HG03135 (cell line): ENCODE results near the gene SLC7A8.

Experiments
- ATAC-seq: cut with Tn5 transposase; IDR thresholded peaks from one replicate; pipeline ENCODE4 v1.9.1; 2021; ENCODE audit warnings: mild to moderate bottlenecking, moderate library complexity; ENCODE audit not compliant: unreplicated experiment

The SLC7A8 gene

GRCh38 chr14:23132970-23133369, 50.5 kb downstream of the SLC7A8 start:
- no peak for ATAC-seq

DNA sequence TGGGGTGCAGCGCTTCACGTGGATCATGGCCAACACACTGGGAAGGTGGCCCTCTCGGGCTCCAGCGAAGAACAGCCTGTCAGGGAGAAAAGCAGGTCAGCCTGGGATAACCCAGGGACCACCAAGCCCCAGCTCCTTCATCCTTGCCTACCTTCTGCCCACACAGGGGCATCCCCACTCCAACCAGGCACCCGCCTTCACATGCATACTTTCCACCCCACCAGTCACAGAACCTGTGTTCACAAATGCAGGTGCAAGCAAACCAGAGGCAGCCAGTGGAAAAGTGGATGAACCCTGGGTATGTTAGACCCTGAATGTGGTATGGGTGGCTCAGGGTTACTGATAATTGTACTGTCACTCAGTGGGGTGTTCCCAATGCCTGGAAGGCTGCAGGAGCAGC, 52.0 kb downstream of the SLC7A8 start:
- no peak for ATAC-seq

GRCh38 chr14:23130871-23131270, 52.6 kb downstream of the SLC7A8 start:
- no peak for ATAC-seq

DNA sequence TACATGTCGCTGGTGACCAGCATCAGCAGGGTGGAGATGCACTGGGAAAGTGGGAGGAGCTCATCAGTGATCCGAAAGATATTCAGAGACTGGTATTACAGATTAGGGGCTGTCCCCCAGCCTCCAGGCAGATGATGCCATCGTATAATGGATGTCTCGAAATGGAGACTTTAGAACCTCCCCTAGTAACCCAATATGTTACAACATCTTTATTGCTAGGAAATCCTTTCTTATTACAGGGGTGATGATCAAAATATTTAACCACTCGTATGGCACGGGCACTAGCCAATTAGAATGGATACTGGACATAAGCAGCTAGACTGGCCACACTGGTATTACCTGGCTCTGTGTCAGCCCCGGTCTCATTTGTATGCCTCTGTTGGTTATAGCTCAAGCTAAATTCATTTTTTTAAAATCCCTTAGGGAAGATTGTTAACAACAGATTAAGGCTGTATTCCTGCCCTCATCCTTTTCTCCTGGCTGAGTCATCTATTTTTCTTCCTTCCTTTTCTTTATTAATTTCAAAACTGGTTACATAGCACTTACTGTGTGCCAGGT, 53.6 kb downstream of the SLC7A8 start:
- no peak for ATAC-seq

- ATAC-seq = no peak
Measured at GRCh38 chr14:23128969-23129758, 54.3 kb downstream of the SLC7A8 start.

- no peak for ATAC-seq
Measured at GRCh38 chr14:23127861-23128260, 55.6 kb downstream of the SLC7A8 start.

GRCh38 chr14:23126548-23127278, 56.7 kb downstream of the SLC7A8 start:
- no peak for ATAC-seq

- no peak for ATAC-seq
Measured at GRCh38 chr14:23125933-23126524, 57.4 kb downstream of the SLC7A8 start.

DNA sequence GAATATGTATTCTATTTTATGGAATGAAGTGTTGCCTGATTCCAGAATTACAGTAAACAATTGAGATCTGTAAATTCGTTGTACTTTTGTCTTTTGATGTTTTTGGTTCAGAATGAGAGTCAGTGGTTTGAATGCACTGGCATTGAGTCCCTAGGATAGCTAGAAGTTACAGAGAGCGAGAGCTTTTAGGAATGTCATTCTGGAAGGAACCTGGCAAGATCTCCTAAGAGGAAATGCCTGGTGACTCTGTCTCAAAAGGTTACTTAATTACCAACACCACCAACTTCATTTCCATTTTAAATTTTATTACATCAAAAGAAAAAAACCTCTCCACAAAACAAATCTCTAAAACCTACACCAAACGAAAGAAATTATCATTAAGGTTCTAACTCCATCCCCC, 58.4 kb downstream of the SLC7A8 start:
- no peak for ATAC-seq

GRCh38 chr14:23124337-23124954, 59.0 kb downstream of the SLC7A8 start:
- ATAC-seq = no peak

GRCh38 chr14:23123419-23123818, 60.0 kb downstream of the SLC7A8 start:
- no peak for ATAC-seq

DNA sequence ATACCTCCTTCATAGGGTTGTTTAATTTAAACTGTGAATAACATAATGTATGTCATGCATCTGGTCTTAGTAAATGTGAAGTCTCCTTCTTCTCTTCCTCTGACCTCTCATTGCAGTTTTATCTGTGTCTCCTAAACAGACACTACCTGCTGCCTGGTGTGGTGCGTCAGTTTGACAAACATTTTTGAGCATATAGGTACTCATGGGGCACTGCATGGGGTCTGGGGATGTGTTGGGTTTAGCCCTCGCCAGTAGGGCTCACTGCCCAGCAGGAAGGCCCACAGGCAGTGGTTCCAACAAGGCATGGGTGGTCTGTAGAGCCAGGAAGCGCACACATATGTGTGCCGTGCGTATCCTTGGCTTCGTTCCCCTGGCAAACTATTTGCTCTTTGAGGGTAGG, 61.4 kb downstream of the SLC7A8 start:
- ATAC-seq = no peak

DNA sequence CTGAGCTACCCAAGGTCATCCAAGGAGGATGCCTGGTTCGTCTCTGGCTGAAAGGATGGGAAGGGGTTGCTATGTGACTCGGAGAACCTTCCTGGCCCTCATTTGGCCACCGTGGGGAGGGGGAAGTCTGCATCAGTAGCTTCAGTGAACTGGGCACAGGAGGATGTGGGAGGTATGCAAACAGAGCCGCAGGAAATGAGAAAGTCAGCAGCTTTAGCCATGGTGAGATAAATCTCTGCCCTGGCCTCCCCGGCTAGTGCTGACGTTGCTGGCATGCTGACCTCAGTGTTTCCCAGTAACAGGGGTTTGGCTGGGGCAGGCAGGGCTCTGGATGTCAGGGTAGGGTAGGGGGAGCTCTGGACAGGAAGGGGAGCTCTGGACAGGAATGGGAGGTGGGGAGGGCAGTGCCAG, 62.1 kb downstream of the SLC7A8 start:
- ATAC-seq = no peak

DNA sequence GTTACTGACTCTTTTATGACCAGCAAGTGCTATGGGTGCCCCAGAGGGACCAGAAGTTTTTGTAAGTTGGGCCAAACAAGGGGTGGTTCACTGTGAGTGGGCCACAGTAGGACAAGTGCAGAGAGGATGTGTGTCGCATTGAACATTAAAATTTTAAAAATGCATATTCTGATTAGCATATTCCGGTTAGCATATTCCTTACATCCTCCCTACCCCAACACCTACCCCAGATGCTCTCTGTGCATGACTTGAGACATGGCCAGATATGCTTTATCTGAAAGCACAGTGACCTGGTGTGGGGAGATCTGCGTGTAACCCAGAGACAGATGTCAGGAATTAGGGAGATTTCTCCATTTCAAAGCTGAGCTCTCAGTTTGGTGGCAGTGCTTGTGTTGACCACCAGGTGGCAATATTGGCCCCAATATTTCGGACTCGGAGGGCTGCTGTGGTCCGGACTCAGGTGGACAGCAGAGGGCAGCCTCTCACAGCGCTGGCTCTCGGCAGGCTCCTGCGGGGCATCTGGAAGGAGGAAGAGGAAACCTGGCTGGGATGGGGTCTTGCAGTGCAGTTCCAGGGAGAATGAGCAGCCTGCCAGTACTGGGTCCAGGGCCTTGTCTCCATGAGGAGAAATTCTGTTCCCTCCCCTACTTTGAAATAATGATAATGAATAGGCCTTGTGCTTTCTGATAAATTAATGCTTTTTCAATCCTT, 62.8 kb downstream of the SLC7A8 start:
- no peak for ATAC-seq

DNA sequence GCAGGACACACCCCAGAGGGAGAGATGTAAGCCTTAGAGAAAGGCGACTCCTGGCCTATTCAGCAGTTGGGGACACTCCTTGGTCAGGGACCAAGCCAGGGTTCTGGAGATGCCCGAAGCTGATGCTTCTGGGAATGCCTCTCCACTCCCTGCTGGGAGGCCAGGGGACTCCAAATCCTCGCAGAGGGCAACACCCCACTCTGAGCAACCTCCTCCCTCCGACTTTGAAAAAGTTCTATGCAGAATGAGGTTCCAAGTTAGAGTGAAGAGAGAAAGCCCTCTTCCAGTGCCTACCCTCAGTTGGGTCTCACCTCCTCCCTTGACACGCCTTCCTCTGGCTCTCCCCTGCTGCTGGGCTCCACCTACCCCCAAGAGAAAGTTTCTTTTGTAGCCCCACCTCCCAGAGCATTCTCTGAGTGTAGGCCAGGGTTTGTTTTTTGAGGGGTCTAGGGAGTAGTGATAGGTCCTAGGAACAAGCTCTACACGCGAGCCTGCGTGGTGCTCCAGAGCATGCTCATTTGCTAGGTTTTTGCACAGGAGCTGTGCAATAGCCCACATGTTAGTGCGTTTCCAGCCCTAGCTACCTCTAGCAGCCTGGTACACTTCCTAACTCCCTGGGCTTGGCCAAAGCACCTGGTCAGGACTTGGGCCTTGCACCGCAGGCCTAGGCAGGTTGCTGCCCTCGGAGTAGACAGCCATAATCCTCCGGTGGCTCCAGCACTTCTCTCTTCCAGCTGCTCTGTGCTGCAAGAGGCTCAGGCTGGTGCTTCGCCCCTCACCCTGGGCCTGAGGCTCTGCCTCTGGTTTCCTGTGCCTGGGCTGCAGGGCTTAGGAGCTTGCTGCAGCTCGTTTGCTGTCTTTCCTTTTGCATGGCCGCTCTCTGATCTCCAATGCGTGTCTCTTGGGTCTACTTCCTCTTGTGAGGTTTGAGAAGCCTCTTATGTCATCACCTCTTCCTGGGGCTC, 63.8 kb downstream of the SLC7A8 start:
- no peak for ATAC-seq

DNA sequence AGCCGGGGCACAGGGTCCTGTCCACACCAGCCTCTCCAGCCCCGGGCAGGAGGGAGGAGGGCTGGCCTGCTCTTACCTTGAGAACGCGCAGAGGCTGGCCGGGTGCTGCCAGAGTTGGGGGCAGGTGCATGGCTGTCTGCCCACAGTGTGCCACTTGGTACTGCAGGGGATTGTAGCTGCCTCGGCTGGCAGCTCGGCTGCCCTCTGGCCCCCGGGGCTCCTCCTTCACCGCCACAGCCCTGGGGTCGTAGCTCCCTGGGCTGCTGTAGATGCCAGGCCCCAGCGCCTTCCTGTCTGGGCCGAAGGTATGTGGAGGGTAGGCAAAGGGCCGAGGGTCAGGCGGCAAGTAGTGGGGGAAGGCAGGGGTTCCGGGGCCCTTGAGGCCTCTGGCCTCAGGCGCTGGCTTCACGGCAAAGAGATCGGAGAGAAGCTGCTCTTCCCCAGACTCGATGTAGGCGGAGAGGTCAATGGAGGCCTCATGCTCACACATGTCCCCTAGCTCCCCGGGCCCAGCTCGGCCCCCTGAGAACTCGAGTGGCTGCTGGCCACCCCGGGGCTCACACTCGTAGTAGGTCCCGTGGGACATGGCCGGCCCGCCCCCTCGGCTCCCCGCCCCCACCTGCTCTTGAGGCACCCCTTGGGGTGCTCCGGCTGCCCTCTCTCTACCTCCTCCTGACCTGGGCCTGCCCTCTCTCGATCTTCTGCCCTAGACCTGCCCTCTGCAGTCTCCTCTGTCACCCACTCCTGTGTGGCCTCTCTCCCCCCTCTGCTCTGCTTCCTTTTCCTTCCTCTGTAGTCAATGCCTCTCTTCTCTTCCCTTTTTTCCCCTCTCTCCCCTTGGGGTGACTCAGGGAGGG, 64.7 kb downstream of the SLC7A8 start, which contains the start of gene CEBPE:
Gene CEBPE (minus strand): TSS at position 750 of the 857 bp plus-strand sequence. CDS start 164 bp downstream, at position 586.
- ATAC-seq = no peak

DNA sequence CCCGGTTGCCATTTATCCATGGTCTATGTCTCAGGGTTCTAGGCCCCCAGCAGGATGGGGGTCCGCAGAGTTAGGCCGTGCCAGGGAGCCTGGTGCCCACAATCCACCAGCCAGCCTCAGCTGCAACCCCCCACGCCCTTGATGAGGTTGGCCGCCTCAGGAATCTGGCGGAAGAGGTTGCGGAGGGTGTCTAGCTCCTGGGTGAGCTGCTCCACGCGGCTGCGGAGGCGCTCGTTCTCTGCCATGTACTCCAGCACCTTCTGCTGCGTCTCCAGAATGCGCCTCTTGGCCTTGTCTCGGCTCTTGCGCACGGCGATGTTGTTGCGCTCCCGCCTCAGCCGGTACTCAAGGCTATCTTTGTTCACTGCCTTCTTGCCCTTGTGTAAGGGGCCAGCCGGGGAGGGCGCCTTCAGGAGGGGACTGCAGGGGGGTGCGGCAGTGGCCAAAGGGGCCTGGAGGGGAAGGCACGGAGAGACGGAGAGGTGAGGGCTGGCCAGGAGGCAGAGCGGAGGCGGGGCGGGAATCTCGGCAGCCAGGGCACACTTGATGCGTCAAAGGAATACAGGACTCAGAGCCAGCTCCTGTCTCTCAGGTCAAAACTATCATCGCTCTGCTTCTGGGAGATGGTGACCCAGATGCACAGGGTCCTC, 66.0 kb downstream of the SLC7A8 start:
- no peak for ATAC-seq

GRCh38 chr14:23115918-23116317, 67.5 kb downstream of the SLC7A8 start:
- ATAC-seq = no peak
